B cell (primary cell): ENCODE data around the gene TJP3.

ENCODE experiments used
- CTCF ChIP-seq: fragments of 200-600 bp; IDR thresholded peaks from one replicate; pipeline ENCODE4 v1.8.0; 2022; ENCODE audit warnings: antibody characterized with exemption, mild to moderate bottlenecking
- EZH2 ChIP-seq: IDR thresholded peaks from 2 replicates; pipeline ENCODE4 v1.6.1; 2012; ENCODE audit warnings: borderline replicate concordance, low read depth, mild to moderate bottlenecking, moderate library complexity, low read length; ENCODE audit not compliant: insufficient read depth, poor library complexity, severe bottlenecking

GRCh38 chr19:3759482-3760254, 51.5 kb downstream of the TJP3 start:
- TF ChIP-seq CTCF (no peak), EZH2 (no peak)
